SK-N-SH treated with all-trans-retinoic acid at 6 μM for 48 hours (cell line): Measurements from ENCODE around the gene TGFBR2.

Experiments used
- ATAC-seq: fragments of 200-7000 bp; cut with Tn5 transposase; 3 replicates; pipeline ENCODE4 v1.9.1; 2020; ENCODE audit warnings: mild to moderate bottlenecking, moderate library complexity
- ARNTL ChIP-seq: fragments of 450-650 bp; formaldehyde crosslinking; IDR thresholded peaks from 2 replicates; pipeline ENCODE4 v1.5.0; 2020; ENCODE audit warnings: low read depth, mild to moderate bottlenecking, moderate library complexity, borderline replicate concordance
- BACH2 ChIP-seq: fragments of 250-450 bp; sonication (Bioruptor Pico); IDR thresholded peaks from 2 replicates; pipeline ENCODE4 v1.9.0; 2021; ENCODE audit warnings: mild to moderate bottlenecking, borderline replicate concordance
- CSDC2 ChIP-seq: fragments of 250-450 bp; sonication (Bioruptor Pico); IDR thresholded peaks from 2 replicates; pipeline ENCODE4 v1.5.0; 2020; ENCODE audit warnings: mild to moderate bottlenecking, moderate library complexity
- CSRNP3 ChIP-seq: fragments of 250-450 bp; sonication (Bioruptor Pico); IDR thresholded peaks from 2 replicates; pipeline ENCODE4 v1.5.1; 2021; ENCODE audit warnings: mild to moderate bottlenecking, moderate library complexity
- ESRRG ChIP-seq: fragments of 250-450 bp; sonication (Bioruptor Pico); IDR thresholded peaks from 2 replicates; pipeline ENCODE4 v1.6.1; 2021; ENCODE audit warnings: mild to moderate bottlenecking
- GLIS3 ChIP-seq: fragments of 250-450 bp; sonication (Bioruptor Pico); IDR thresholded peaks from 2 replicates; pipeline ENCODE4 v1.5.0; 2020; ENCODE audit warnings: mild to moderate bottlenecking, moderate library complexity
- ISL1 ChIP-seq: fragments of 250-450 bp; sonication (Bioruptor Pico); IDR thresholded peaks from 2 replicates; pipeline ENCODE4 v2.1.2; 2022; ENCODE audit warnings: mild to moderate bottlenecking, moderate library complexity
- OSR1 ChIP-seq: fragments of 250-450 bp; sonication (Bioruptor Pico); IDR thresholded peaks from 2 replicates; pipeline ENCODE4 v1.8.0; 2022; ENCODE audit warnings: moderate library complexity, mild to moderate bottlenecking, inconsistent platforms
- PATZ1 ChIP-seq: fragments of 250-450 bp; sonication (Bioruptor Pico); IDR thresholded peaks from 2 replicates; pipeline ENCODE4 v1.8.0; 2020; ENCODE audit warnings: mild to moderate bottlenecking, moderate library complexity, borderline replicate concordance
- POU6F1 ChIP-seq: fragments of 250-450 bp; sonication (Bioruptor Pico); IDR thresholded peaks from 2 replicates; pipeline ENCODE4 v1.8.0; 2021; ENCODE audit warnings: low read depth, mild to moderate bottlenecking, moderate library complexity, borderline replicate concordance
- PPARA ChIP-seq: fragments of 250-450 bp; sonication (Bioruptor Pico); IDR thresholded peaks from 2 replicates; pipeline ENCODE4 v1.5.0; 2020; ENCODE audit warnings: mild to moderate bottlenecking, borderline replicate concordance
- RARB ChIP-seq: fragments of 250-450 bp; sonication (Bioruptor Pico); IDR thresholded peaks from 2 replicates; pipeline ENCODE4 v1.8.0; 2021; ENCODE audit warnings: mild to moderate bottlenecking, moderate library complexity
- SNAI2 ChIP-seq: fragments of 250-450 bp; sonication (Bioruptor Pico); IDR thresholded peaks from 2 replicates; pipeline ENCODE4 v1.5.0; 2020; ENCODE audit warnings: mild to moderate bottlenecking, moderate library complexity
- TCF4 ChIP-seq: fragments of 250-450 bp; sonication (Bioruptor Pico); IDR thresholded peaks from 2 replicates; pipeline ENCODE4 v1.8.0; 2021; ENCODE audit warnings: mild to moderate bottlenecking, moderate library complexity, borderline replicate concordance
- TOX ChIP-seq: fragments of 250-450 bp; sonication (Bioruptor Pico); IDR thresholded peaks from 2 replicates; pipeline ENCODE4 v1.8.0; 2021; ENCODE audit warnings: mild to moderate bottlenecking, moderate library complexity, borderline replicate concordance
- TSHZ2 ChIP-seq: fragments of 250-450 bp; sonication (Bioruptor Pico); IDR thresholded peaks from 2 replicates; pipeline ENCODE4 v1.5.0; 2020; ENCODE audit warnings: mild to moderate bottlenecking, moderate library complexity
- ZC3H10 ChIP-seq: fragments of 250-450 bp; sonication (Bioruptor Pico); IDR thresholded peaks from 2 replicates; pipeline ENCODE4 v1.5.1; 2021; ENCODE audit warnings: mild to moderate bottlenecking, moderate library complexity
- ZFP3 ChIP-seq: fragments of 250-450 bp; sonication (Bioruptor Pico); IDR thresholded peaks from 2 replicates; pipeline ENCODE4 v1.5.0; 2020; ENCODE audit warnings: mild to moderate bottlenecking, moderate library complexity
- ZFP30 ChIP-seq: fragments of 450-650 bp; formaldehyde crosslinking; IDR thresholded peaks from 2 replicates; pipeline ENCODE4 v1.5.0; 2022; ENCODE audit warnings: mild to moderate bottlenecking, moderate library complexity
- ZNF565 ChIP-seq: fragments of 450-650 bp; formaldehyde crosslinking; conservative IDR thresholded peaks from 2 replicates; pipeline ENCODE4 v1.5.0; 2020; ENCODE audit warnings: low read depth, mild to moderate bottlenecking, moderate library complexity

The TGFBR2 gene

GRCh38 chr3:30702038-30702827 lies 95.8 kb downstream of the TGFBR2 start:
- TF ChIP-seq GLIS3 (CRISPR knock-in tag) (no peak), BACH2 (no peak), TSHZ2 (no peak), OSR1 (CRISPR knock-in tag) (no peak), ZNF565 (no peak), POU6F1 (CRISPR knock-in tag) (no peak), TCF4 (CRISPR knock-in tag) (no peak)

GRCh38 chr3:30702828-30703397 lies 96.5 kb downstream of the TGFBR2 start:
- TF ChIP-seq TCF4 (CRISPR knock-in tag) = no peak
- no peak for TF ChIP-seq ZFP3
- TF ChIP-seq ARNTL (CRISPR knock-in tag) = no peak
- TF ChIP-seq CSDC2 (CRISPR knock-in tag) = no peak
- TF ChIP-seq GLIS3 (CRISPR knock-in tag) = no peak
- TF ChIP-seq ZFP30 (CRISPR knock-in tag) = no peak
- no peak for TF ChIP-seq CSRNP3 (CRISPR knock-in tag)
- TF ChIP-seq SNAI2 = no peak
- TF ChIP-seq ESRRG (CRISPR knock-in tag) = no peak
- no peak for TF ChIP-seq TSHZ2
- no peak for TF ChIP-seq ZC3H10 (CRISPR knock-in tag)
- TF ChIP-seq PPARA (CRISPR knock-in tag) = no peak
- no peak for TF ChIP-seq ISL1
- TF ChIP-seq PATZ1 = no peak
- TF ChIP-seq RARB = no peak
- TF ChIP-seq BACH2 = no peak
- TF ChIP-seq TOX = no peak
- TF ChIP-seq POU6F1 (CRISPR knock-in tag) = no peak
- no peak for ATAC-seq

More at GRCh38 chr3:30702038-30702827, 95.8 kb downstream of the TGFBR2 start:
- ATAC-seq = no peak
